Calu3 (cell line): Measurements from ENCODE around the gene BEST1. TPM values are rescaled to one million over a fixed set of nuclear protein-coding genes. Genes with fewer than 3 reads are reported as not detected.

Source experiments
- BruUV-seq: library from RNA; stranded (reverse); fragments of 400-500 nt; replicated peaks from 2 replicates; lab custom pipeline; 2021; lab: Mats Ljungman, UMichigan
- CTCF ChIA-PET: fragments of 300-600 bp; sonication (Branson Sonifier 250); formaldehyde crosslinking; loops from one replicate; lab custom pipeline; 2022; ENCODE audit warnings: antibody characterized with exemption; lab: Charles Lee
- DNase-seq: peaks from one replicate; pipeline ENCODE4 v3.0.0; 2022
- H3K27ac Mint-ChIP-seq: one replicate; pipeline ENCODE4 v1.8.0; 2022; ENCODE audit warnings: mixed read lengths; ENCODE audit not compliant: unreplicated experiment
- H3K27me3 Mint-ChIP-seq: one replicate; pipeline ENCODE4 v1.8.0; 2022; ENCODE audit warnings: mixed read lengths; ENCODE audit not compliant: unreplicated experiment
- H3K36me3 Mint-ChIP-seq: one replicate; pipeline ENCODE4 v1.8.0; 2022; ENCODE audit warnings: mild to moderate bottlenecking, moderate library complexity, mixed read lengths; ENCODE audit not compliant: insufficient read depth, unreplicated experiment
- H3K4me1 Mint-ChIP-seq: one replicate; pipeline ENCODE4 v1.8.0; 2022; ENCODE audit warnings: mild to moderate bottlenecking, low read depth, mixed read lengths; ENCODE audit not compliant: unreplicated experiment
- H3K4me3 Mint-ChIP-seq: one replicate; pipeline ENCODE4 v1.8.0; 2022; ENCODE audit warnings: mild to moderate bottlenecking, low read depth, moderate library complexity, mixed read lengths; ENCODE audit not compliant: unreplicated experiment
- H3K9me3 Mint-ChIP-seq: one replicate; pipeline ENCODE4 v1.8.0; 2022; ENCODE audit warnings: low read depth, mixed read lengths; ENCODE audit not compliant: unreplicated experiment
- intact Hi-C: fragments of 100-400 bp; cut with micrococcal nuclease; formaldehyde crosslinking; loops from one replicate; pipeline ENCODE4 v1.10.0; 2022; ENCODE audit not compliant: unreplicated experiment
- total RNA-seq: library from RNA; stranded (reverse); gene quantifications from 2 replicates; pipeline ENCODE4 v1.2.3, GENCODE V29; 2022
- TF ChIP-seq, protein P1 (sequence below): fragments of 200-600 bp; IDR thresholded peaks from one replicate; pipeline ENCODE4 v1.8.0; 2022; ENCODE audit warnings: antibody characterized with exemption; ENCODE audit not compliant: unreplicated experiment

BEST1 gene
- total RNA-seq, 1 experiment from 2014 or later = 1.1 TPM

GRCh38 chr11:61966734-61967115, 16.6 kb downstream of the BEST1 start:
- CTCF ChIA-PET = interaction anchor here (0.8 to 2.3 kb wide), 2 partner anchors 19 to 79 kb away, joined by 3 to 6 read pairs; no protein-coding TSS in a partner anchor
- no peaks in the 10 kb centered on the region for H3K27me3 Mint-ChIP-seq
- peak overlapping the region; percentile 67 for H3K27ac Mint-ChIP-seq
- no peak for DNase-seq
- H3K9me3 Mint-ChIP-seq = no peaks in the 10 kb centered on the region
- no TSS peak for BruUV-seq
- peaks cover 90% of the 10 kb centered on the region for H3K36me3 Mint-ChIP-seq
- TF ChIP-seq, protein P1, sequence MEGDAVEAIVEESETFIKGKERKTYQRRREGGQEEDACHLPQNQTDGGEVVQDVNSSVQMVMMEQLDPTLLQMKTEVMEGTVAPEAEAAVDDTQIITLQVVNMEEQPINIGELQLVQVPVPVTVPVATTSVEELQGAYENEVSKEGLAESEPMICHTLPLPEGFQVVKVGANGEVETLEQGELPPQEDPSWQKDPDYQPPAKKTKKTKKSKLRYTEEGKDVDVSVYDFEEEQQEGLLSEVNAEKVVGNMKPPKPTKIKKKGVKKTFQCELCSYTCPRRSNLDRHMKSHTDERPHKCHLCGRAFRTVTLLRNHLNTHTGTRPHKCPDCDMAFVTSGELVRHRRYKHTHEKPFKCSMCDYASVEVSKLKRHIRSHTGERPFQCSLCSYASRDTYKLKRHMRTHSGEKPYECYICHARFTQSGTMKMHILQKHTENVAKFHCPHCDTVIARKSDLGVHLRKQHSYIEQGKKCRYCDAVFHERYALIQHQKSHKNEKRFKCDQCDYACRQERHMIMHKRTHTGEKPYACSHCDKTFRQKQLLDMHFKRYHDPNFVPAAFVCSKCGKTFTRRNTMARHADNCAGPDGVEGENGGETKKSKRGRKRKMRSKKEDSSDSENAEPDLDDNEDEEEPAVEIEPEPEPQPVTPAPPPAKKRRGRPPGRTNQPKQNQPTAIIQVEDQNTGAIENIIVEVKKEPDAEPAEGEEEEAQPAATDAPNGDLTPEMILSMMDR = no peak
- peaks cover 70% of the 10 kb centered on the region for H3K4me1 Mint-ChIP-seq
- intact Hi-C loops = no loop called here
- H3K4me3 Mint-ChIP-seq = peak overlapping the region; percentile 86

DNA sequence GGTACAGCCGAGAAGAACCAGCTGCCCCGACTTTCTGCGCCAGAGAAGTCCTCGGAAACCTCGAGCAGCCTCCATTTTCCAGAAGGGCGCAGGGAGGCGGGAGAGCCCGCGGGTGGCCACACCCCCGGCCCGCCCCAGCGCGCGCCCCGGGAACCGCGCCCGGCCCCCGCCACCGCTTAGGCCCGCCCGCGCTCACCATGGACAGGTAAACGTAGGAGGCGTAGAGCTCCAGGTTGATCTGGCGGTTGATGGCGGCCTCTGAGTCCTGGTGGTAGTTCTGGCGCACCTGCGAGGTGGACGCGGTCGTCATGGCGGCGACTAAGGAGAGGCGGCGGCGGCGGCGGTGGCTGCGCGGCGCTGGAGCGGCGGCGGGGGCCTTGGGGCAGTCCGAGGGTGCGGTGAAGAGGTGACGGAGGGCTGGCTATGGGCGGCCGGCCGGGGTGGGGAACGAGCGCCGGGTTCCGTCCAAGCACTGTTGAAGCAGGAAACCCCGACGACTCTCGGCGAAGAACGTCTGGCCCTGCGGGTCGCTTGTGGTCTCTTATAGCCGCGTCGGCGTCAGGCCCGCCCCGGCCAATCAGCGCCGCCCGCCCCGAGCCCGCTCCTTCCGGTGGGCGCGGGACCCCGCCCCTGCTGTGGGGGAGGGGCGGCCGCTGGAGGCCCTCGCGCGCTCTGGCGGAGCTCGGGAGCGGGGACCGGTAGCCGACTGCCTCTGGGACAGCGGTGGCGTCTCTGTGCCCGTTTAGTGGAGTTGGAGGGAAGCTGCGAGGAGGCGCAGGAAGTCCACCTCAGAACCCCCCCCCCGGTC, 17.2 kb downstream of the BEST1 start, which contains the start of gene FTH1:
TSS of gene FTH1 (minus strand) at position 519 of the 808 bp plus-strand sequence. CDS start at position 310, 209 bp downstream.
- peak; percentile 92 for DNase-seq
- CTCF ChIA-PET = interaction anchor here (0.6 to 2.3 kb wide), 5 partner anchors 10 to 139 kb away, joined by 3 to 6 read pairs (median 3); no protein-coding TSS in a partner anchor
- no TSS peak for BruUV-seq
- H3K4me3 Mint-ChIP-seq = peak within 1 kb of the TSS; percentile 86
- peaks cover 90% of the 10 kb centered on the region for H3K36me3 Mint-ChIP-seq
- no peaks in the 10 kb centered on the region for H3K27me3 Mint-ChIP-seq
- intact Hi-C loops = no loop called here
- peaks cover 70% of the 10 kb centered on the region for H3K4me1 Mint-ChIP-seq
- H3K9me3 Mint-ChIP-seq = no peaks in the 10 kb centered on the region
- TF ChIP-seq, protein P1 = no peak
- H3K27ac Mint-ChIP-seq = peak within 1 kb of the TSS; percentile 67

DNA sequence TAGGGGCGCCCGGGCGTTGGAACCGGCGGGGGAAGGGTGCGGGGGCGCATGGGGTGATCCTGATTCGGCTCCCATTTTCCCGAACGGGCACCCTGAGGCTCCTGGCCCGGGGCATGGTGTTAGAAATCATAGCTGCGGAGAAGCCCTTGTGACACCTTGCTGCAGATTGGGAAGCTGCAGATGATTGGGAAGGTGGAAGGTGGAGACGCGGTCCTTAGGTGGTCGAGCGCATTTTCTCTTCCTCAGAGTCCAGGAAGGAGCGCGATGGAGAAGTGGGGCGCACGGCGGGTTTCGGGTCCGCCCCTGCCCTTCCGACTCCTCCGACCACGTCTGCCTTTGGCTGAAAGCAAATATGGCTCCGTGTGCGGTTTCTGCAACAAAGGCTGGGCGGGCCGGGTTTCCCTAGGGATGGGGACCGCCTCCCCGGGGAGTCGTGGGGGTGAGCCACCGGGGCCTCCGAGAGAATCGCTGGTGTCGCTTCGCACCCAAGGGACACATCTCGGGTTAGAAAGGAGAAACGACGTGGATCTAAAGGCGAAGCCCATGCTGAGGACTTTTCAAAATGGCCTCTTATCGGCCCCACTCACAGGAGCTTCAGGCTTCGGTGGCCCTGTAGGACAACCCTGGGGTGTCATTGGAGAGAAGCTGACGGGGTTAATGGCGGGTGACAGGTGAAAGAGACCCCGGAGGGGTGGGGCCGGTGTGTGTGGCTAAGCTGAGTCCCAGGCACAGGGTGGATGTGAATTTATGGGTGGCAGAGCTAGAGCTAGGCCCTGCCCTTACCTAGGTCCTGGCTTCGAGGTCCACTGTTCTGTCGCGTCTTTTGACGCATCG, 18.0 kb downstream of the BEST1 start:
- Mint-ChIP-seq H3K27ac (peak overlapping the region; percentile 67), H3K27me3 (no peaks in the 10 kb centered on the region), H3K4me1 (peaks cover 73% of the 10 kb centered on the region), H3K4me3 (peak overlapping the region; percentile 86), H3K36me3 (peaks cover 88% of the 10 kb centered on the region), H3K9me3 (no peaks in the 10 kb centered on the region)
- peak; percentile 41 for DNase-seq
- CTCF ChIA-PET = interaction anchor here (0.6 to 2.3 kb wide), 5 partner anchors 10 to 138 kb away, joined by 3 to 6 read pairs (median 3); no protein-coding TSS in a partner anchor
- BruUV-seq = no TSS peak
- intact Hi-C loops = no loop called here
- TF ChIP-seq, protein P1 = no peak

- CTCF ChIA-PET = interaction anchor here (1.2 to 2.3 kb wide), 2 partner anchors 21 to 113 kb away, joined by 3 to 6 read pairs; no protein-coding TSS in a partner anchor
- intact Hi-C loops = no loop called here
- peaks cover 81% of the 10 kb centered on the region for H3K36me3 Mint-ChIP-seq
- H3K27ac Mint-ChIP-seq = peak overlapping the region; percentile 67
- H3K4me3 Mint-ChIP-seq = peak overlapping the region; percentile 86
- peaks cover 73% of the 10 kb centered on the region for H3K4me1 Mint-ChIP-seq
- BruUV-seq = TSS peak; percentile 54
- TF ChIP-seq, protein P1 = no peak
- no peaks in the 10 kb centered on the region for H3K9me3 Mint-ChIP-seq
- H3K27me3 Mint-ChIP-seq = no peaks in the 10 kb centered on the region
- no peak for DNase-seq
These were observed 18.7 kb downstream of the BEST1 start for GRCh38 chr11:61968758-61969390.
